GM13976 (cell line): ENCODE data around the gene ABCA10.

Experiments used
- DNase-seq: peaks from one replicate; pipeline ENCODE4 v3.0.0; 2012; ENCODE audit warnings: low spot score
- in situ Hi-C: fragments of 300-500 bp; cut with MboI; formaldehyde crosslinking; loops from one replicate; pipeline ENCODE4 v1.12.0; 2022; ENCODE audit warnings: low sequenced_read_pairs, mixed read lengths, inconsistent platforms; ENCODE audit not compliant: unreplicated experiment
- TF ChIP-seq, protein P1 (sequence below): IDR thresholded peaks from 2 replicates; pipeline ENCODE4 v1.5.1; 2012; ENCODE audit warnings: borderline replicate concordance, mild to moderate bottlenecking; ENCODE audit not compliant: insufficient read depth; ENCODE audit errors: extremely low read depth, missing control alignments, control extremely low read depth

The ABCA10 gene

DNA sequence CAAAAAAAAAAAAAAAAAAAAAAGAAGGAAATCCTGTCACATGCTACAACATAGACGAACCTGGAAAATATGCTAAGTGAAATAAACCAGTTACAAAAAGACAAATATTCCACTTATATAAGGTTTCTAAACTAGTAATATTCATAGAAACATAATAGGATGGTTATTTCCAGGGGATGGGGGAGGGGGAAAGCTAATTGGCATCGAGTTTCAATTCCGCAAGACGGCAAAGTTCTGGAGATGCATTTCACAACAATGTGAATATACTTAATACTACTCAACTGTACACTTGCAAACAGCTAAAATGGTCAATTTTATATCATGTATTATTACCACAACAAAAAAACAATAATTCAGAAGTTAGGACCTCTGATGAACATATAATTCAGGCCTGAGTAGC lies 130.0 kb downstream of the ABCA10 start:
- DNase-seq = no peak
- TF ChIP-seq, protein P1, sequence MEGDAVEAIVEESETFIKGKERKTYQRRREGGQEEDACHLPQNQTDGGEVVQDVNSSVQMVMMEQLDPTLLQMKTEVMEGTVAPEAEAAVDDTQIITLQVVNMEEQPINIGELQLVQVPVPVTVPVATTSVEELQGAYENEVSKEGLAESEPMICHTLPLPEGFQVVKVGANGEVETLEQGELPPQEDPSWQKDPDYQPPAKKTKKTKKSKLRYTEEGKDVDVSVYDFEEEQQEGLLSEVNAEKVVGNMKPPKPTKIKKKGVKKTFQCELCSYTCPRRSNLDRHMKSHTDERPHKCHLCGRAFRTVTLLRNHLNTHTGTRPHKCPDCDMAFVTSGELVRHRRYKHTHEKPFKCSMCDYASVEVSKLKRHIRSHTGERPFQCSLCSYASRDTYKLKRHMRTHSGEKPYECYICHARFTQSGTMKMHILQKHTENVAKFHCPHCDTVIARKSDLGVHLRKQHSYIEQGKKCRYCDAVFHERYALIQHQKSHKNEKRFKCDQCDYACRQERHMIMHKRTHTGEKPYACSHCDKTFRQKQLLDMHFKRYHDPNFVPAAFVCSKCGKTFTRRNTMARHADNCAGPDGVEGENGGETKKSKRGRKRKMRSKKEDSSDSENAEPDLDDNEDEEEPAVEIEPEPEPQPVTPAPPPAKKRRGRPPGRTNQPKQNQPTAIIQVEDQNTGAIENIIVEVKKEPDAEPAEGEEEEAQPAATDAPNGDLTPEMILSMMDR = no peak
- in situ Hi-C loops = no loop called here
